Activated naive CD4-positive, alpha-beta T cell (primary cell): ENCODE results near the gene PLXDC2.

Experiments
- DNase-seq, 4 experiments: peaks; one replicate each; lab custom pipeline; 2025; lab: John Stamatoyannopoulos, UW

PLXDC2 gene

DNA sequence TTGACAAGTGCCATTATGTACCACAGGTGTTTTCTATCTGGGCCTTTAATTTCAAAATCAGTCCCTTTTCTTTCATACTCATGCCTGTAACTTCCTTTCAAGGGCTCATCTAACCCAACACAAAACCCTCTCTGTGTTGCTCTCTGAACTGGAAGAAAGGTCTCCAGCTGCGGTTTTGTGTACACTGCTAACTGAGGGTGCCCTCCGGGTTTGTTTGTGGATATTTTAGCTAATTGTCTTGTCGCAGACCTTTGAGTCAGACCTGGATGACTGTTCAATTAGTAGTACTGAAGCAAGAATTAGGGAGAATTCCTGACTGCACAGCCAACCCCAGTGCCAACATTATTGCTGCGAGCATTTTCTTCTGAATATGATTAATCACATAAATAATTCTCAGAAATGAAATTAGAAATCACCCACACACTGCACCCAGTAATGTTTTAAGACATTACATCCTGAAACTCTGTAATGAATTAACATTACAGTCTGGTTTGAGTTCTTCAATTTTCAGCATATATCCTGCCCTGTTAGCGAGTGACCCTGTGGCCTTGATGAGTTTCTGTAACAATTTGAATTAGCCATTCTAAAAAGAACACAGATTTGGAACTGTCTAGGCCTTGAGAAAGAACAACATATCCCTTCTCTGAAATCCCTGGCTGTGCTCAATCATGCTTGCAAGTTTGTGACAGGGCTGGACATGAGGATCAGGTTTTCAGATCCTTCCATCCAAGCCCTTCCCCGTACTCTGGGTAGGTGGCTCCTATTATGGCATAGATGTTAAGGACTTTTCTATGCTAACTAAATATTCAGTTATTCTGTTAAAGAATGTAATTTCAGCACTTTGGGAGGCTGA is 460.1 kb downstream of the PLXDC2 start:
- no peak for DNase-seq

DNA sequence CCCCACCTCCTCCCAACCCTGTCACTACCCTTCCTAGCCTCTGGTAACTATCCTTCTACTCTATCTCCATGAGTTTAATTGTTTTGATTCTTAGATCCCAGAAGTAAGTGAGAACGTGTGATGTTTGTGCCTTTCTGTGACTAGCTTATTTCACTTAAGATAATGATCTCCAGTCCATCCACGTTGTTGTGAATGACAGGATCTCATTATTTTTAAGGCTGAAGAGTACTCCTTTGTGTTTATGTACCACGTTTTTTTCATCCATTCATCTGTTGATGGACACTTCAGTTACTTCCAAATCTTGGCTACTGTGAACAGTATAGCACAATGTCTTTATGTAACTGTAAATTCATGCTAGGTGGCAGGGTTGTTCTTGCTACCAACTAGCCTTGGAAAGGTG is 461.6 kb downstream of the PLXDC2 start:
- DNase-seq = no peak

DNA sequence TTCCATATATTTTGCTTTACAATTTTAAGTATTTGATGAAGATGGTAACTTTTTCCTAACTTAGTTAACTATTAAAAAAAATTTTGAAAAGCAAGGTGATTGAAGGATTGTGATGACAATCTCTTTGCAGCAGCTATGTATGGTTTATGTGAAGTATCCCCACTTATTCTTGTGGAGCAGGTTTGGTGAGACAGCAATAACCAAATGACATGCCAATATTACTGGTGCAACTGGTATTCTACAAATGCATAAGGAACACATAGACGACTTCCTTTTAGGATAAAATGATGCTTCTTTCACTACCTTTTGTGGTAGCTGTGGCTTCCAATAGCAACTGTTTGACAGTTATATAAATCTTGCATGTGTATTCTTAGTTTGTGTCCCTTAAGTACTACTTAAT is 465.3 kb downstream of the PLXDC2 start:
- no peak for DNase-seq

DNA sequence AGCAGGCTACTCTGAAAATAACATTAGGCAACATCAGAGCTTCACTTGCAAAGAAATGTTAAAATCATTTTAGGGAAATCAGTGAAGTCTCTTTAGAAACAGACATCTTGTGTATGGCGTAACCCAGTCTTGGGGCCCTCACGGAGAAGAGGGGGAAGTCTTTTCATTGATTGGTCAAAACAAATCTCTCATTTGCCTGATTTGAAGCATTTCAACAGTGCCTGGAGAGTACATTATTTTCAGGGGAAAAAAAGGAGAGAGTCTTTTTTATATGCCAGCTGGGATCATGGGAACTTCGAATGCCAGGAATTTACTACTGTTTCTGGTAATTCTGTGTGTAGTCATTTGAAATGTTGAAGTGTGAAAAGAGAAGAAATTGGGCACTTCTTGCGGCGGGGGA is 471.4 kb downstream of the PLXDC2 start:
- no peak for DNase-seq

DNA sequence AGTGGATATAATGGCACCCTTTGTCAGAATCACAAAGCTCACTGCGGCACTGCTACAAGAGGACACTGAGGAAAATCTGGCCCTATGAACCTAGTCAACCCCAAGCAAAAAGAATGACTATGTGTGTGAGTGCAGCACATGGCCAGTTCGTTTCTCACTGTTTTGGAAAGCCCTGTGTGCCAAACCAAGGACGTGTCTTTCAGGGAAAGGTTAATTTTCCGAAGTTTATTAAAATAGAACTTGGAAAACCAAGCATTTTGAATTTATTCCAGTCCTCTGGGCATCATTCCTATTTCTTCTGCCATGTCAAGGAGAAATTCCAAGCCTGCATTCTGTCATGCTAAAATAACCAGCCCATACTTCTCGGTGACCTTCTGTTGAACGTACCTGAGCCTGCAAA is 471.8 kb downstream of the PLXDC2 start:
- DNase-seq = no peak

DNA sequence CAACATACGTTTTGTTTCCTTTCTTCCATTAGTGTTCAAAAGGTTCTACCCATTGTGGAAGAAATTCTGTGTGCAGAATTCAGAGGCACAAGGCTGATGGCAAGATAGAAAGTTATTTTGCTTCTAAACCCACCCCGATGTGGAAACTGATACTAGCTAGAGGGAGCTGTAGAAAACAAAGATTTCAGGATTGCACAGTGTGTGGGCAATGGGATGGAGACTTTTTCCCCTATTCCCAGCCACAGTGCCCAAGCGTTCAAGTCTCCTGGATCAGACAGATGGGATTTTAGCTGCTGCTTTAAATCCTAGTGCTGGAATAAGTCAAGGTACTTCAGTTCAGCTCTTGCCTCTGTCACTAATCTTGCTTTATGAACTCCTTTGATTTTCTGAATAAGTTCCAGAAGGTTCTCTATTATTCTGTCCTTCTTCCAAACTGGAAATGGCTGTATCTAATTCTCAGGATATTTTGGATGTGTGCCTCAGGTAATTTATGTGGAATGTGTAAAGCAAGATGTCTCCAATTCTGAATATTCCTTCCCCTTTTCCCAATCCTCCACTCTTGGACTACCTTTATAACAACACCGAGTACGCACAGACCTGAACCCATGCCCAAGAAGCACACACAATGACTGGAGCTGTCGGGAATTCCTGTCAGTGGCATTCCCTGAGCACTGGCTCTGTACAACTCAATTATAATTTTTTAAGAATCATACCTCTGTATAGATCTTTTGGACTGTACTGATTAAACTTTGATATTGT is 473.0 kb downstream of the PLXDC2 start:
- DNase-seq = no peak

DNA sequence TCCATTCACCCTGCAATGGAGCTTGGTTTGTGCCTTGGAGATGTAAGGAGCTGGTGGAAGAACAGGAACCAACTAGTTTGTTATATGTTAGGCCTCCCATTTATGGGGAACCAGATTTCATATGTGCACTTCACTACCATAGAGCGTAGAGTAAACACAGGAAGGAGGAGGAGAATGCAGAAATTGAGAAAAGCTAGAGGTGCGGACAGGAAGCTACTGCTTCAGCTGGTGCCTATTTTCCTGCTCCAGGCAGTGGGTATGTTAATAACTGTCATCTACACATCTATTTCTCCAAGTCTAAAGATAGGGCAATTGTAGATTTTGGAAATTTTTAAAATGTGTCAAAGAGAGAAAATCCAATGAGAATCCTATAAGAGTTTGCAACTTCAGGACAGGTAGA is 482.2 kb downstream of the PLXDC2 start:
- no peak for DNase-seq

DNA sequence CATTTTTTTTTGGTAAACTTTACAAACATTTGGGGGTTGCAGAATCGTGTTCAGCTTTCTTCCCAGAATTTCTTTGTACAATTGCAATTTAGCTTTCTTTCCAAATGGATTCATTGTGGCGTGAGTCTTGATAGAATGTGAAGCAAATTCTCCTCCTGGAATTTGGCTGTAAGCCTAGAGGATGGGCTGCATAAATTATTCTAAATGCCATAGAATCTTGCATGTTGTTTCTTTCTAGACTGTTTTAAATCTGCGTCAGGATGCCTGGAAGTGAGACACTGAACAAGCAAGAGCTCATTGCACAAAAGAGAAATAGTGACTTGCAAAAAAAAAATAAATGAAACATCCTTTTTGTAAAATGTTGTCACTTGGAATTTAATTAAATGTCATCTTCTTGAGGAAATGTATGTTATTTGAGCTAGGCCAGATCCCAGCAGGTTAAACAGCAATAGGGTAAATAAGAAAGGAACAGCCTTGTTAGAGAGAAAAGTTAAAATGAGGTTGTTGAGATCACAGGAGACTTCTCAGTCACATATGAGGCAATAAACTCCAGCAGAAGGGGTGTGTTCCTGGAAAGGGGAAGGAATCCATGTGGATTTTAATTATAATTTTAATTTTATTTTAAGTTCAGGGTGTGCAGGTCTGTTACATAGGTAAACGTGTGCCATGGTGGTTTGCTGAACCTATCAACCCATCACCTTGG is 483.0 kb downstream of the PLXDC2 start:
- DNase-seq = no peak

DNA sequence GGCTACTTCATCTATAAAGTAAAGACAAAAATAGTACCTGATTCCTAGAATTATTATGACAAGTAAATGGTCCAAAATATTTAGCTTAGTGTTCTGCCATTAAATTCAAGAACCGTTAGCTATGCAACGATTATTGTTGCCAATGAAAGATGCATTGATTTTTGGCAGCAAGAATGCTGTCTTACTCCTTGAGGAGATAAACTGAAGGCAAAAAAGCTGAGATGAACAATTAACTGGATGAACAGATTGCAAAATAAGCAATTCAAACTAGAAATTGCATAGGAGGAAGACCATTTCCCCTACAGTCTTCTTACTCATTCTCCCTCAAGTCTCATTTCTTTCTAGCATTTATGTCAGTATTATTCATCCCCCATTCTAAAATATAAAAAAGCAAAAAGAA is 484.5 kb downstream of the PLXDC2 start:
- DNase-seq = no peak

DNA sequence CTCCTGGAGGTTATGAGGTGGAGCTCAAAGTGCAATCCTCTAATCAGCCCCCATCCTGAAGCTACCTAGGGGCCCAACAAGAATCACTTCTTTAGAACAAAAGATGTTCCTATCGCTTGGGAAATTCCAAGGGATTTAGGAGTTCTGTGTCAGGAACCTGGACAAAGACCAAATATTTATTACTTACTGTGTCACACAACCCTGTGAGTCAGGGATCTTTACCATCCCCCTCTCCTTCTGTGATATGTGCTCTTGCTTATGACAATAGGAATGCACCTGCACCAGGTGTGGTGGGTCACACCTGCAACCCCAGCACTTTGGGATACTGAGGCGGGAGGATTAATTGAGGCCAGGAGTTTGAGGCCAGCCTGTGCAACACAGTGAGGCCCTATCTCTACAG is 485.8 kb downstream of the PLXDC2 start:
- DNase-seq = no peak

DNA sequence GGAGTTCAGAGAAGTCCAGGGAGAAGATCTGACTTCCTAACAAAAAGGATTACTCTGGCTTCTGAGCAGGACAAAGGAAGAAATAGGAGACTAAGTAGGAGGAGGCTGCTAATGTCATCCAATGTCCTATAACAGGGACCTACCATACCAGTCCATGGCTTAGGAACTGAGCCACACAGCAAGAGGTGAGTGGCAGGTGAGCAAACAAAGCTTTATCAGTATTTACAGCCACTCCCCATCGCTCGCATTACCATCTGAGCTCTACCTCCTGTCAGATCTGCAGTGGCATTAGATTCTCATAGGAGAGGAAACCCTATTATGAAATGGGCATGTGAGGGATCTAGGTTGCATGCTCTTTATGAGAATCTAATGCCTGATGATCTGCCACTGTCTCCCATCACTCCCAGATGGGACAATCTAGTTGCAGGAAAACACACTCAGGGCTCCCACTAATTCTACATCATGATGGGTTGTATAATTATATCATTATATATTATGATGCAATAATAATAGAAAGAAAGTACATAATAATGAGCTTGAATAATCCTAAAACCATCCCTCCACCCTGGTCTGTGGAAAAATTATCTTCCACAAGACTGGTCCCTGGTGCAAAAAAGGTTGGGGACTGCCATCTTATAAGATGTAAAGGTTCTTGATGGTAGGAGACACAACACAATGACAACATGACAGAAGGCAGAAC is 487.4 kb downstream of the PLXDC2 start:
- no peak for DNase-seq

DNA sequence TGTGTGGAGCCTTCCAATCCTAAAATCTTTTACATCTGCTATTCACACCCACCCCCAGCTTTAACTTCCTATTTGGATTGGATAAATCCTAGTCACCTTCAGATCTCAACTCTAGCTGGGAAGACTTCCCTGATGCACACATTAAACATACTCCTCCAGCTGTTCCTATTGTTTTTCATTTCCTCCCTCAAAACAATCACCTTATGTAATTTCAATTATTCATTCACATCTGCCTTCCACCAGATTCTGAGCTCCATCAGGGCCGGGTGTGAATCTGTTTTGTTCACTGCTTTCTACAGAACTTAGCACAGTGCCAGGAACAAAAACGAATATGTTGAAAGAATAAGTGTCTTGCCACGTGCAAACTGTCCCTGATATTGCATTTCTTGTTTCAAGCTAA is 497.4 kb downstream of the PLXDC2 start:
- no peak for DNase-seq

DNA sequence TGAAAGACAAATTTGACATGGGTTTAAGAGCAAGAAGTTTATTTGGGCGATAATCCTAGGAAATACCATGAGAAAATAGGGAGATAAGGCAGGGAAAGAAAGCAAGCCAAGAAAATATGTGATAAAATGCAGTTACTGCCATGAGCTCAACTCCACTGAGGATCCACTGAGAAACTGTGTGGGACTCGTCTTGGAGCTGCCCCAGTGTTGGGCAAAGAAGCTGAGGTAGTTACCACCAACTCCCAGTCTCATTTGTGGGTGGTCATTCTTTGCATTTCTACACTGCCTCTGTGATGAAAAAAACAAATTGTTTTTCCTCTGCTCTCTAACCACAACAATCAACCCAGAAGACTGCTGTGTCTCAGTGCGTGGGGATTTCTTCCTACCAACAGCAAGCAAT is 498.2 kb downstream of the PLXDC2 start:
- DNase-seq = no peak

DNA sequence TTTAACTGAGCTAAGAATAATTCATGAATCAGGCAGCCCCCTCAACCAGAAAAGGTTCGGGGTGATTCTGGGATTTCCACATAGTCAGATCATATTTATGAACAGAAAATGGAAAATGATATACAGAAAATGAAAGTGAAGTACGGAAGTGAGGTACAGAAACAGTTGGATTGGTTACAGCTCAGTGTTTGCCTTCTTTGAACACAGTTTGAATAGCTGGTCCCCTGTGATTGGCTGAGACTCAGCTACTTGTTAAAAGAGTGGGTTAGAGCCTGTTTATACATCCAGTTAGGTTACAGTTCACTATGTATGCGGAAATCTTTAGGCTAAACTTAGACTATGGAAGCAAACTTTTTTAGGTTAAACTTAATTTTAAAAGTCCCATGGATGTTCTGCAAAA is 511.7 kb downstream of the PLXDC2 start:
- no peak for DNase-seq

DNA sequence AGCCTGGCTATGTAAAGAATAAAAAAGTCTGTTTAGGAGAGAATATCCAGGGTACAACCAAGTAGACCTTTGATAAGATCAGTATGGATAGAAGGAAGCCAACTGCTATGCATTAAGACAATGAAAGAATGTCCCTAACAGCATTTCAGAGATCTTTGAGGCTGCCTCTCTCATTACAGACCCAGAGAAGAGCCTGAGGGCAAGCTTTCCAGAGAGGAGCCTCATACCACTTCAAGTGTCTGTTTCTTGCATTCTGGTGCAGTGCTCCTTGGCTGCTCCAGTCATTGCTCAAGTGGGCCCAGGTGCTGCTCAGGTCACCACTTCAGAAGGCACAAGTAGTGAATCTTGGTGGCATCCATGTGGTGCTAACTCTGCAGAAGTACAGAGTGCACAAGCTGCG is 514.0 kb downstream of the PLXDC2 start:
- no peak for DNase-seq

DNA sequence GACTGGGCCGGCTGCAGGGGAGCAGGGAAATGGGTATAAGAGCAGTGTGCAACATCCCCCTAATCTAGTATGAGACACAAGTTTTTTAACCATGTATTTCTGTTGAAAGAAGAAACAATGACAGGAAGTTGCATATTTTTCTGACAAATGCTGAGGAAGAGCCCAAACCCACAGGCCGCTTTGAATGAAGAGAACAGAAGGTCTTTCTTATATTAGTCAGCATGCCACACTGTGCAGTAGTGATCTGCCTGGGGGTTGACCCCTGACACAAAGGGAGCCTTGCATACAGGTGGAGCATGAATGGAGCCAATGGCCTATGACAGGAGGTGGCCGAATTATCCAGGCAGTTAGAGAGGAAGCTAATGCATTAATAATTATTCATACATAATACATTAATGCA is 518.3 kb downstream of the PLXDC2 start:
- no peak for DNase-seq
